ENCODE data around the gene S100A9. TPM values are rescaled to one million over a fixed set of nuclear protein-coding genes. Genes with fewer than 3 reads are reported as not detected.
"Not testable (repeated sequence)": the region's sequence is repeated elsewhere in the genome, so short reads cannot be mapped to it uniquely, and the experiment has no call there.

The S100A9 gene
- polyA plus RNA-seq, 3 donors = 20,498 to 43,602 (median 40,800) TPM

DNA sequence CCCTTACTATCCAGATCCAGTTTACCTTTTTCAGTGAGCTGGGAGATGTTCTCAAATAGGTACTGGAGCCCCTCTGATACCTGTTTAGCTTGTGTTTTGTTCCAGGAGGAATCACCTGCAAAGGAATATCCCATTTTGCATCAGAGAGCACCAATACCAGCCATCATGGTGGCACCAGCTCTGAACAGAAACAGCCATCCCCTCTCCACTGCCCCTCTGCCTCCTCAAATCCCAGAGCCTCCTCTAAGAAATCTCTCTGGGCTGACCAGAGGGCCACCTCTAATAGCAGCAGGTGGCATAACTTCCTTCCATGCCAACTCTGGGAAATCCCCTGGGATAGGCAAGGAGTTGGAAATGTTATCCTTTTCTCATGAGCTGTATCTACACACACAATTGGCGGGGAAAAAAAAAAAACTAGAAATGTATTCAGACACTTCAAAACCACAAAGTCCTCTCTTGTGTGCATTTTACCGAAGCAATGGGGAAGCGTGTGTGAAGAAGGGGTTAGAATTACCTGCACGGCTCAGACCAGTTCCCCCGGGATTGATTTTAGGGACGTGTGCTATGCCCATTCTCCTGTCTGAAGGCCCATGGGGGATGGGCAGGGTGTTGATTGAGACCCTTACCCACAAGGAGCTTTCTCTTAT, 11.5 kb upstream of the S100A9 start:
- peaks cover 7 to 13% (median 12%) of the 10 kb centered on the region in 3 donors for H3K27me3 Mint-ChIP-seq (ENCODE audit: low read depth in 3 of 3)
- no peaks in the 10 kb centered on the region for H3K36me3 ChIP-seq (replicated peaks in 1 of 2; ENCODE audit: control insufficient read depth in 1 of 2, insufficient read depth in 2 of 2, low read length in 2 of 2)
- H3K4me3 Mint-ChIP-seq = peak overlapping the region in 1 of 2 donors; percentile 18
- no peak overlapping the region for H2AFZ ChIP-seq (ENCODE audit: insufficient read depth, low read depth, low read length, poor library complexity, severe bottlenecking)
- 0% methylated on average over 1 of the region's 6 CpGs for WGBS (ENCODE audit: insufficient coverage)
- H3K36me3 Mint-ChIP-seq = no peaks in the 10 kb centered on the region
- H3K79me2 ChIP-seq (ENCODE audit: insufficient read depth, low read length) = no peaks in the 10 kb centered on the region
- H3K9me3 Mint-ChIP-seq = peaks cover 0 to 2% (median 0%) of the 10 kb centered on the region in 7 donors
- H3K27ac Mint-ChIP-seq = no peak overlapping the region
- no peak overlapping the region for H3K4me3 ChIP-seq (replicated peaks in 1 of 3; ENCODE audit: low read depth in 2 of 3, low read length in 3 of 3)
- H3K27me3 ChIP-seq (ENCODE audit: control insufficient read depth in 2 of 2, insufficient read depth in 2 of 2, low read length in 2 of 2) = no peaks in the 10 kb centered on the region
- TF ChIP-seq, protein P1, sequence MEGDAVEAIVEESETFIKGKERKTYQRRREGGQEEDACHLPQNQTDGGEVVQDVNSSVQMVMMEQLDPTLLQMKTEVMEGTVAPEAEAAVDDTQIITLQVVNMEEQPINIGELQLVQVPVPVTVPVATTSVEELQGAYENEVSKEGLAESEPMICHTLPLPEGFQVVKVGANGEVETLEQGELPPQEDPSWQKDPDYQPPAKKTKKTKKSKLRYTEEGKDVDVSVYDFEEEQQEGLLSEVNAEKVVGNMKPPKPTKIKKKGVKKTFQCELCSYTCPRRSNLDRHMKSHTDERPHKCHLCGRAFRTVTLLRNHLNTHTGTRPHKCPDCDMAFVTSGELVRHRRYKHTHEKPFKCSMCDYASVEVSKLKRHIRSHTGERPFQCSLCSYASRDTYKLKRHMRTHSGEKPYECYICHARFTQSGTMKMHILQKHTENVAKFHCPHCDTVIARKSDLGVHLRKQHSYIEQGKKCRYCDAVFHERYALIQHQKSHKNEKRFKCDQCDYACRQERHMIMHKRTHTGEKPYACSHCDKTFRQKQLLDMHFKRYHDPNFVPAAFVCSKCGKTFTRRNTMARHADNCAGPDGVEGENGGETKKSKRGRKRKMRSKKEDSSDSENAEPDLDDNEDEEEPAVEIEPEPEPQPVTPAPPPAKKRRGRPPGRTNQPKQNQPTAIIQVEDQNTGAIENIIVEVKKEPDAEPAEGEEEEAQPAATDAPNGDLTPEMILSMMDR (IDR thresholded peaks at IDR 0.05) = no peak
- peaks cover 65% of the 10 kb centered on the region for H3K4me1 Mint-ChIP-seq
- intact Hi-C loops (cut with micrococcal nuclease) = no loop called here
- H3K4me2 ChIP-seq (replicated peaks; ENCODE audit: extremely low read depth, low read length, poor library complexity, severe bottlenecking) = no peak overlapping the region
- no peak overlapping the region for H3K9ac ChIP-seq (ENCODE audit: insufficient read depth, low read length, poor library complexity, severe bottlenecking)
- H3K9me3 ChIP-seq (replicated peaks in 1 of 2; ENCODE audit: control insufficient read depth in 1 of 2, insufficient read depth in 1 of 2, low read length in 2 of 2) = no peaks in the 10 kb centered on the region
- H3K27ac ChIP-seq (ENCODE audit: low read depth in 1 of 2, low read length in 2 of 2) = no peak overlapping the region
- H3K4me1 ChIP-seq (ENCODE audit: control insufficient read depth in 1 of 2, insufficient read depth in 2 of 2, low read length in 2 of 2) = peaks cover 41 to 55% of the 10 kb centered on the region in 2 donors
- no peak for DNase-seq
- no peaks in the 10 kb centered on the region for H4K20me1 ChIP-seq (ENCODE audit: insufficient read depth, low read length)

DNA sequence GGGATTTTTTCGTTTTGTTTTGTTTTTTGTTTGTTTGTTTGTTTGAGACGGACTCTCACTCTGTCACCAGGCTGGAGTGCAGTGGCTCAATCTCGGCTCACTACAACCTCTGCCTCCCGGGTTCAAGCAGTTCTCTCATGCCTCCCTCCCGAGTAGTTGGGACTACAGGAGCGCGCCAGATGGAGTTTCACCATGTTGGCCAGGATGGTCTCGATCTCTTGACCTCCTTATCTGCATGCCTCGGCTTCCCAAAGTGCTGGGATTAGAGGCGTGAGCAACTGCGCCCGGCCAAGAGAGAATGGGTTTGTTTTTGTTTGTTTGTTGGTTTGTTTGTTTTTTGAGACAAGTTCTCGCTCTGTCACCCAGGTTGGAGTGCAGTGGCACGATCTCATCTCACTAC, 10.6 kb upstream of the S100A9 start:
- H3K4me2 ChIP-seq (replicated peaks; ENCODE audit: extremely low read depth, low read length, poor library complexity, severe bottlenecking); H3K4me3 Mint-ChIP-seq; H3K9ac ChIP-seq (ENCODE audit: insufficient read depth, low read length, poor library complexity, severe bottlenecking); H3K27ac Mint-ChIP-seq; H2AFZ ChIP-seq (ENCODE audit: insufficient read depth, low read depth, low read length, poor library complexity, severe bottlenecking); H3K4me3 ChIP-seq (replicated peaks in 1 of 3; ENCODE audit: low read depth in 2 of 3, low read length in 3 of 3); H3K9me3 Mint-ChIP-seq; H3K79me2 ChIP-seq (ENCODE audit: insufficient read depth, low read length); H3K27ac ChIP-seq (ENCODE audit: low read depth in 1 of 2, low read length in 2 of 2); H3K36me3 ChIP-seq (replicated peaks in 1 of 2; ENCODE audit: control insufficient read depth in 1 of 2, insufficient read depth in 2 of 2, low read length in 2 of 2); DNase-seq; intact Hi-C loops (cut with micrococcal nuclease); H3K36me3 Mint-ChIP-seq; H4K20me1 ChIP-seq (ENCODE audit: insufficient read depth, low read length); H3K27me3 ChIP-seq (ENCODE audit: control insufficient read depth in 2 of 2, insufficient read depth in 2 of 2, low read length in 2 of 2); H3K9me3 ChIP-seq (replicated peaks in 1 of 2; ENCODE audit: control insufficient read depth in 1 of 2, insufficient read depth in 1 of 2, low read length in 2 of 2): not testable (repeated sequence)
- WGBS (ENCODE audit: insufficient coverage) = 96% methylated on average over 6 of the region's 14 CpGs
- peaks cover 7 to 14% (median 13%) of the 10 kb centered on the region in 3 donors for H3K27me3 Mint-ChIP-seq (ENCODE audit: low read depth in 3 of 3)
- H3K4me1 Mint-ChIP-seq = peaks cover 63% of the 10 kb centered on the region
- H3K4me1 ChIP-seq (ENCODE audit: control insufficient read depth in 1 of 2, insufficient read depth in 2 of 2, low read length in 2 of 2) = peaks cover 41 to 55% of the 10 kb centered on the region in 2 donors
